Kidney (tissue), 14 donors: Measurements from ENCODE around the gene DNAJC15. TPM values are rescaled to one million over a fixed set of nuclear protein-coding genes. Genes with fewer than 3 reads are reported as not detected.

Source experiments
- DNase-seq, 5 donors: peaks; one replicate each; pipeline ENCODE4 v3.0.0-alpha.2; 2013 to 2020
- FAIRE-seq: peaks from 2 replicates; lab custom pipeline; 2012; peaks lifted over from hg19 to GRCh38; lab: Jason Lieb, UNC
- H3K27ac ChIP-seq, 2 donors: one replicate each; pipeline ENCODE4 v1.7.0; 2013; ENCODE audit warnings: low read depth in 2 of 2, low read length in 2 of 2, inconsistent platforms in 1 of 2
- H3K27me3 ChIP-seq: one replicate; pipeline ENCODE4 v1.7.1; 2013; ENCODE audit warnings: low read length, inconsistent platforms; ENCODE audit not compliant: control insufficient read depth, insufficient read depth
- H3K36me3 ChIP-seq, 3 donors: one replicate each; pipeline versions ENCODE4 v1.7.0 to v1.7.1; 2013; ENCODE audit warnings: low read length in 3 of 3, control low read depth in 1 of 3, inconsistent platforms in 1 of 3; ENCODE audit not compliant: insufficient read depth in 3 of 3, control insufficient read depth in 2 of 3
- H3K4me1 ChIP-seq, 3 donors: one replicate each; pipeline versions ENCODE4 v1.7.0 to v1.7.1; 2013; ENCODE audit warnings: low read length in 3 of 3, inconsistent platforms in 1 of 3, low read depth in 1 of 3; ENCODE audit not compliant: control insufficient read depth in 2 of 3, insufficient read depth in 2 of 3
- H3K4me3 ChIP-seq, 3 donors: one replicate each; pipeline versions ENCODE4 v1.7.0 to v1.8.1; 2013; ENCODE audit warnings: low read length in 3 of 3, control low read depth in 1 of 3, inconsistent platforms in 1 of 3
- H3K9ac ChIP-seq, 3 donors: one replicate each; pipeline versions ENCODE4 v1.7.0 to v1.7.1; 2013; ENCODE audit warnings: low read length in 3 of 3, control low read depth in 1 of 3, inconsistent platforms in 1 of 3
- H3K9me3 ChIP-seq, 3 donors: one replicate each; pipeline versions ENCODE4 v1.7.0 to v1.7.1; 2013; ENCODE audit warnings: low read length in 3 of 3, control low read depth in 1 of 3, inconsistent platforms in 1 of 3; ENCODE audit not compliant: control insufficient read depth in 2 of 3, insufficient read depth in 1 of 3
- CTCF ChIP-seq: IDR thresholded peaks from 3 replicates; pipeline ENCODE4 v1.5.1; 2012; ENCODE audit warnings: mild to moderate bottlenecking, moderate library complexity, borderline replicate concordance; ENCODE audit not compliant: insufficient read depth; ENCODE audit errors: extremely low read depth
- intact Hi-C: fragments of 100-400 bp; cut with DNase I; formaldehyde crosslinking; loops from one replicate; pipeline ENCODE4 v1.11.1; 2022
- polyA plus RNA-seq: library from polyadenylated mRNA; stranded (reverse); fragments of 350-450 nt; fragmentation: Illumina TruSeq; extraction: RNeasy Lipid Tissue Mini Kit (QIAGEN cat#74804); gene quantifications from one replicate; pipeline ENCODE4 v1.2.3, GENCODE V29; 2014; ENCODE audit warnings: low read depth, low replicate concordance; ENCODE audit not compliant: insufficient read depth
- total RNA-seq: library from RNA; stranded (reverse); fragmentation: NEBNext Ultra II Directional; extraction: Animal tissue kit (Norgen Biotek cat#: 25700); gene quantifications from one replicate; pipeline ENCODE4 v1.2.1, GENCODE V29; 2021
- donor health status: control.
- donor health status: control.
- donor health status: control.
- donor health status: control.
- donor health status: control.
- donor health status: DM: yes; HTN: yes; CAD: no.
- donor health status: Normal renal cell carcinoma (clear cell type).

The DNAJC15 gene
- total and polyA plus RNA-seq, 2 donors from 2014 or later: 18.8 to 31.0 TPM

- FAIRE-seq: no peak
- no peak for DNase-seq
- no peak for TF ChIP-seq CTCF
- Histone ChIP-seq H3K9me3 (no peaks in the 10 kb centered on the region), H3K27me3 (no peaks in the 10 kb centered on the region), H3K36me3 (no peaks in the 10 kb centered on the region), H3K4me3 (no peak overlapping the region), H3K4me1 (peaks cover 0 to 7% (median 0%) of the 10 kb centered on the region in 3 donors), H3K9ac (no peak overlapping the region), H3K27ac (no peak overlapping the region)
- intact Hi-C loops: no loop called here
These were observed 21.4 kb upstream of the DNAJC15 start for GRCh38 chr13:43002021-43002420.

- intact Hi-C loops: no loop called here
- H3K27ac ChIP-seq: no peak overlapping the region
- no peak for FAIRE-seq
- no peak for DNase-seq
- peaks cover 0 to 7% (median 0%) of the 10 kb centered on the region in 3 donors for H3K4me1 ChIP-seq
- no peak overlapping the region for H3K4me3 ChIP-seq
- H3K9ac ChIP-seq: no peak overlapping the region
- no peaks in the 10 kb centered on the region for H3K27me3 ChIP-seq
- H3K36me3 ChIP-seq: no peaks in the 10 kb centered on the region
- no peaks in the 10 kb centered on the region for H3K9me3 ChIP-seq
- no peak for TF ChIP-seq CTCF
These were observed 20.4 kb upstream of the DNAJC15 start for GRCh38 chr13:43003010-43003409.

GRCh38 chr13:43003729-43004128 is 19.7 kb upstream of the DNAJC15 start:
- no peak for DNase-seq
- Histone ChIP-seq H3K4me1 (peaks cover 0 to 7% (median 0%) of the 10 kb centered on the region in 3 donors), H3K4me3 (no peak overlapping the region), H3K27me3 (no peaks in the 10 kb centered on the region), H3K9me3 (no peaks in the 10 kb centered on the region), H3K27ac (no peak overlapping the region), H3K9ac (no peak overlapping the region), H3K36me3 (no peaks in the 10 kb centered on the region)
- no peak for FAIRE-seq
- intact Hi-C loops: no loop called here
- no peak for TF ChIP-seq CTCF
